ENCODE measurements around the gene GALNT13. TPM values are rescaled to one million over a fixed set of nuclear protein-coding genes. Genes with fewer than 3 reads are reported as not detected.
A peak's percentile ranks its signal among the peaks of the same experiment; 100 is the strongest.

Gene GALNT13
- polyA plus RNA-seq, 2 of the 4 experiments (the other 2 are of a cell fraction) = 12.1 to 15.6 TPM

DNA sequence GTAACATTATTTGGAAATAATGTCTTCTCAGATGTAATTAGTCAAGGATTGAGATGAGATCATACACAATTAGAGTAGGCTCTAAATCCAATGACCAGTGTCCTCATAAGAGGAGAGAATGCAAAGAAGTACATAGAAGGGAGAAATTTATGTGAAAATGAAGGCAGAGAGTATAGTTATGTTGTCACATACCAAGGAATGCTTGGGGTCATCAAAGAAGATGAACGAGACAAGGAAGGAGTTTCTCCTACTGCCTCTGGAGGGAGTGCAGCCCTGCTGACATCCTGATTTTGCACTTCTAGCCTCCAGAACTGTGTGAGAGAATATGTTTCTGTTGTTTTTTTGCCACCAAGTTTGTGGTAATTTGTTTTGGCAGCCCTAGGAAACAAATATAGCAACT is 100.1 kb downstream of the GALNT13 start:
- peaks cover 21% of the 10 kb centered on the region for H3K4me1 ChIP-seq
- H3K4me3 ChIP-seq = no peak overlapping the region
- TF ChIP-seq, protein P1, sequence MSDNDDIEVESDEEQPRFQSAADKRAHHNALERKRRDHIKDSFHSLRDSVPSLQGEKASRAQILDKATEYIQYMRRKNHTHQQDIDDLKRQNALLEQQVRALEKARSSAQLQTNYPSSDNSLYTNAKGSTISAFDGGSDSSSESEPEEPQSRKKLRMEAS (IDR thresholded peaks at IDR 0.05) = no peak
- peak; percentile 34 to 38; a peak in 4 of 5 replicates for TF ChIP-seq RAD21 (conservative IDR thresholded peaks at IDR 0.05 in 1 of 2, IDR thresholded peaks at IDR 0.05 in 1 of 2)
- 0 out of 3 replicates have a peak, but pooled peaks have one; percentile 15 for TF ChIP-seq CTCF (IDR thresholded peaks at IDR 0.05)
- TF ChIP-seq MAZ (IDR thresholded peaks at IDR 0.05; ENCODE audit: borderline replicate concordance, low read depth, low read length) = no peak
- ATAC-seq = peak; percentile 82 to 86; a peak in 5 of 6 replicates
- peak in 1 of 2 experiments; percentile 35 for DNase-seq (ENCODE audit: low read depth in 1 of 2, low spot score in 1 of 2)
- peak overlapping the region; percentile 58; the same call in 2 of the 3 replicates for H3K4me2 ChIP-seq
- WGBS (ENCODE audit: missing lambda C conversion rate) = 42% methylated on average over 1 of the region's 1 CpG
- POLR2A ChIA-PET = no interaction called here
- CTCF ChIA-PET = no interaction called here
- no peak for FAIRE-seq
- H3K27ac ChIP-seq = peak overlapping the region in 1 of 2 experiments; percentile 61; a peak in 2 of 6 replicates
- no peaks in the 10 kb centered on the region for H3K9me3 ChIP-seq

DNA sequence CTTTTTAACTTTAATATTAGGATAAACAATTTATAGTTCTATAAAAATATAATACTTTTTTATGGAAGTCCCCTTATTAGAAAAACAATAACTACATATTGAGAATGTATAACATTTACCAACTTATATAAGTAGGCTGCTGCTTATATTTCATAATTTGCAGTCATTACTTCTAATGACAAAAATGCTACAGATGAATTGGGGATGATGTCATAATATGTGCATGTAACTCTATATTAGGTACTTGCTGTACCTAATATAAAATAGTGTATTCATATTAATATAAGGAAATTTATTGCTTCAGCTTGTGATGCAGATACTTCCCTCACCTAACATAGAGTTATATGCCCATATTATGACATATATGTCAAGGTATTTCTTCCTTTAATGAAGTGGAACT is 100.7 kb downstream of the GALNT13 start:
- ATAC-seq = no peak

More for the DNA sequence above, 100.7 kb downstream of the GALNT13 start:
- FAIRE-seq = no peak
- Histone ChIP-seq H3K4me2 (no peak overlapping the region), H3K4me3 (no peak overlapping the region), H3K27ac (no peak overlapping the region), H3K4me1 (peaks cover 20% of the 10 kb centered on the region), H3K9me3 (no peaks in the 10 kb centered on the region)
- no peak for DNase-seq (ENCODE audit: low read depth in 1 of 2, low spot score in 1 of 2)
- ChIA-PET POLR2A (no interaction called here), CTCF (no interaction called here)
- TF ChIP-seq, protein P2, sequence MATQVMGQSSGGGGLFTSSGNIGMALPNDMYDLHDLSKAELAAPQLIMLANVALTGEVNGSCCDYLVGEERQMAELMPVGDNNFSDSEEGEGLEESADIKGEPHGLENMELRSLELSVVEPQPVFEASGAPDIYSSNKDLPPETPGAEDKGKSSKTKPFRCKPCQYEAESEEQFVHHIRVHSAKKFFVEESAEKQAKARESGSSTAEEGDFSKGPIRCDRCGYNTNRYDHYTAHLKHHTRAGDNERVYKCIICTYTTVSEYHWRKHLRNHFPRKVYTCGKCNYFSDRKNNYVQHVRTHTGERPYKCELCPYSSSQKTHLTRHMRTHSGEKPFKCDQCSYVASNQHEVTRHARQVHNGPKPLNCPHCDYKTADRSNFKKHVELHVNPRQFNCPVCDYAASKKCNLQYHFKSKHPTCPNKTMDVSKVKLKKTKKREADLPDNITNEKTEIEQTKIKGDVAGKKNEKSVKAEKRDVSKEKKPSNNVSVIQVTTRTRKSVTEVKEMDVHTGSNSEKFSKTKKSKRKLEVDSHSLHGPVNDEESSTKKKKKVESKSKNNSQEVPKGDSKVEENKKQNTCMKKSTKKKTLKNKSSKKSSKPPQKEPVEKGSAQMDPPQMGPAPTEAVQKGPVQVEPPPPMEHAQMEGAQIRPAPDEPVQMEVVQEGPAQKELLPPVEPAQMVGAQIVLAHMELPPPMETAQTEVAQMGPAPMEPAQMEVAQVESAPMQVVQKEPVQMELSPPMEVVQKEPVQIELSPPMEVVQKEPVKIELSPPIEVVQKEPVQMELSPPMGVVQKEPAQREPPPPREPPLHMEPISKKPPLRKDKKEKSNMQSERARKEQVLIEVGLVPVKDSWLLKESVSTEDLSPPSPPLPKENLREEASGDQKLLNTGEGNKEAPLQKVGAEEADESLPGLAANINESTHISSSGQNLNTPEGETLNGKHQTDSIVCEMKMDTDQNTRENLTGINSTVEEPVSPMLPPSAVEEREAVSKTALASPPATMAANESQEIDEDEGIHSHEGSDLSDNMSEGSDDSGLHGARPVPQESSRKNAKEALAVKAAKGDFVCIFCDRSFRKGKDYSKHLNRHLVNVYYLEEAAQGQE (IDR thresholded peaks at IDR 0.05) = no peak
- no peak for TF ChIP-seq HOXA7 (CRISPR knock-in tag; IDR thresholded peaks at IDR 0.05)
- TF ChIP-seq, protein P3, sequence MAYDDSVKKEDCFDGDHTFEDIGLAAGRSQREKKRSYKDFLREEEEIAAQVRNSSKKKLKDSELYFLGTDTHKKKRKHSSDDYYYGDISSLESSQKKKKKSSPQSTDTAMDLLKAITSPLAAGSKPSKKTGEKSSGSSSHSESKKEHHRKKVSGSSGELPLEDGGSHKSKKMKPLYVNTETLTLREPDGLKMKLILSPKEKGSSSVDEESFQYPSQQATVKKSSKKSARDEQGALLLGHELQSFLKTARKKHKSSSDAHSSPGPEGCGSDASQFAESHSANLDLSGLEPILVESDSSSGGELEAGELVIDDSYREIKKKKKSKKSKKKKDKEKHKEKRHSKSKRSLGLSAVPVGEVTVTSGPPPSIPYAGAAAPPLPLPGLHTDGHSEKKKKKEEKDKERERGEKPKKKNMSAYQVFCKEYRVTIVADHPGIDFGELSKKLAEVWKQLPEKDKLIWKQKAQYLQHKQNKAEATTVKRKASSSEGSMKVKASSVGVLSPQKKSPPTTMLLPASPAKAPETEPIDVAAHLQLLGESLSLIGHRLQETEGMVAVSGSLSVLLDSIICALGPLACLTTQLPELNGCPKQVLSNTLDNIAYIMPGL (CRISPR knock-in tag; IDR thresholded peaks at IDR 0.05; ENCODE audit: borderline replicate concordance) = no peak
- TF ChIP-seq RAD21 (conservative IDR thresholded peaks at IDR 0.05 in 1 of 2, IDR thresholded peaks at IDR 0.05 in 1 of 2) = no peak
- TF ChIP-seq, protein P4, sequence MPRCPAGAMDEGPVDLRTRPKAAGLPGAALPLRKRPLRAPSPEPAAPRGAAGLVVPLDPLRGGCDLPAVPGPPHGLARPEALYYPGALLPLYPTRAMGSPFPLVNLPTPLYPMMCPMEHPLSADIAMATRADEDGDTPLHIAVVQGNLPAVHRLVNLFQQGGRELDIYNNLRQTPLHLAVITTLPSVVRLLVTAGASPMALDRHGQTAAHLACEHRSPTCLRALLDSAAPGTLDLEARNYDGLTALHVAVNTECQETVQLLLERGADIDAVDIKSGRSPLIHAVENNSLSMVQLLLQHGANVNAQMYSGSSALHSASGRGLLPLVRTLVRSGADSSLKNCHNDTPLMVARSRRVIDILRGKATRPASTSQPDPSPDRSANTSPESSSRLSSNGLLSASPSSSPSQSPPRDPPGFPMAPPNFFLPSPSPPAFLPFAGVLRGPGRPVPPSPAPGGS (IDR thresholded peaks at IDR 0.05) = no peak
- no peak for TF ChIP-seq RCOR1 (IDR thresholded peaks at IDR 0.05; ENCODE audit: low read depth, low read length)
- TF ChIP-seq HOXB13 (CRISPR knock-in tag; IDR thresholded peaks at IDR 0.05; ENCODE audit: low read depth) = no peak
- TF ChIP-seq CBX8 (IDR thresholded peaks at IDR 0.05) = no peak
- no peak for TF ChIP-seq ESRRA (IDR thresholded peaks at IDR 0.05; ENCODE audit: borderline replicate concordance, low read length)
- no peak for TF ChIP-seq RARB (CRISPR knock-in tag; IDR thresholded peaks at IDR 0.05)
- TF ChIP-seq ZNF302 (CRISPR knock-in tag; IDR thresholded peaks at IDR 0.05) = no peak
- TF ChIP-seq NFE2L2 (conservative IDR thresholded peaks at IDR 0.05; ENCODE audit: low read length) = no peak
- no peak for TF ChIP-seq MAFK (IDR thresholded peaks at IDR 0.05; ENCODE audit: partially characterized antibody)
- no peak for TF ChIP-seq SREBF2 (IDR thresholded peaks at IDR 0.05)
- TF ChIP-seq RFX5 (IDR thresholded peaks at IDR 0.05) = no peak
